ENCODE measurements around the gene F10.
A peak's percentile ranks its signal among the peaks of the same experiment; 100 is the strongest.

The F10 gene

GRCh38 chr13:113166681-113167080 lies 44.1 kb downstream of the F10 start:
- DNase-seq (ENCODE audit: low read depth in 1 of 2, low spot score in 1 of 2) = no peak

DNA sequence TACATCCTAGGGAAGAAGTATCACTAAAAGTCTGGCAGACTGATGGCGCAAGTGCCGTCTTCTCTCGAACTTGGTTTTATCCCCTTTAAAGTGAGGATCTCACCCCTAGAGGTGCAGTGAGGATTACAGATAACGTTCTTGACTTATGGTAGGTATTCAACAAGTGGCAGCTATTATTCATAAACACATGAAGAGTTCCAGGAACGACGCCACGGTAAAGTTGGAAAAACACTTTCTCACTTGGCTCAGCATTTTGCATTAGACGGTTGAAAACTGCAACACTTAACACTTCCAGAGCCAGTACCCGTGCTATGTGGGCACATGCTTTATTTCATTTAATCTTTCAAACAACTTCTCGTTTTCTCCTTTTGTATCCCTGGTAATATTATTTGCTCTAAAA lies 44.6 kb downstream of the F10 start:
- DNase-seq (ENCODE audit: low read depth in 1 of 2, low spot score in 1 of 2) = no peak

DNA sequence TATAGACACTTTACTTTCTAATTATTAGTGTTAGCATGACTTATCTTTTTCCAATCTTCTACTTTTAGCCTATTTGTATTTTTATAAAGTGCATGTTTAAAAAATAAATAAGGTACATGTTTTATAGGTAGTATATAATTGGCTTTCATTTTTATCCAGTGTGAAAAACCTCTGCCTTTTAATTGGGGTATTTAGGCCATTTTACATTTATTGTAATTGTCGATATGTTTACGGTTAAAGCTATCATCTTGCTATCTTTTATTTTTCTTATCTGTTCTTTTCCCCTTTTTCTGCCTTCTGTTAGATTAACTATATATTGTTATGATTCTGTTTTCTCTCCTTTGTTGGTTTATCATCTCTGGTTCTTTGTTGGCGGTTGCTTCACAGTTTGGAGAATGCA lies 45.0 kb downstream of the F10 start:
- DNase-seq (ENCODE audit: low read depth in 1 of 2, low spot score in 1 of 2) = no peak

GRCh38 chr13:113168211-113168610 lies 45.6 kb downstream of the F10 start:
- DNase-seq (ENCODE audit: low read depth in 1 of 2, low spot score in 1 of 2) = no peak

DNA sequence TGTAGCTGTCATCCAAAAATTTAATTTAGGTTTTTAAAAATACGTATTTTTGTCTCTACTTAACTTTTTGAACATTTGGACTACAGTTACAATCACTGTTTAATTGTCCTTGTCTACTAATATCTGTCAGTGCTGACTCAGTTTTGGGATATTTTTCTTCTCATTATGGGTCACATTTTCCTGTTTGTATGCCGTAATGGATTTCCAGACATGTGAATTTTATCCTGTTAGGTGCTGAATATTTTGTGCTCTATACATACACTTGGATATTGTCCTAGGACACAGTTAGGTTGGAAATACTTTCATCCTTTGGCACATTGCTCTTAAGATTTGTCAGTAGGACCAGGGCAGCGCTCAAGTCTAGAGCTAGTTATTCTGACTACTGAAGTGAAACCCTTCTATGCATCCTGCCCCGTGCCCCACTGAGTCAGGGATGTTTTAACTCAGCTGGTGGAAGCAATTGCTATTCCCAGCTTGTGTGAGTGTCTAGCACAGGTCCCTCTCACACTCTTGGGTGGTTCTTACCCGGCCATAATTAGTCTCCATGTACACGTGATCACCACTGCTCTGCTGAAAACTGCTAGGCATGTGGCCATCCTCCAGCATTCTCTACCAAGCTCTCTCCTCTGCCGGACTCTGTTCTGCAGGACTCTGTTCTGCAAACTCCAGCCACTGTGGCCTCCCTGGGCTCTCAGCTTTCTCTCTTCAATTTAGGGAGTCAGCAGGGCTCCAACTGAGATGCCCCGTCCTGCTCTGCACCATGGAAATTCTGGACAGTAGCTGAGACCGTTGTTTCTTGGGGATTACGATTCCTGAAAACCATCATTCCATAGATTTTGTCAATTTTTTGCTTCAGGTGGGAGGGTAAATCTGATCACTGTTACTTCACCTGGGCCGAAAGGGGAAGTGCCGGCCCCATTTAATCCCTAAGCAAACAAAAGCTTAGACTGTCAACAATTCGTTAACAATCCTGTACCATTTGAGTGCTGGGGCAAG lies 47.0 kb downstream of the F10 start:
- no peak for DNase-seq (ENCODE audit: low read depth in 1 of 2, low spot score in 1 of 2)

DNA sequence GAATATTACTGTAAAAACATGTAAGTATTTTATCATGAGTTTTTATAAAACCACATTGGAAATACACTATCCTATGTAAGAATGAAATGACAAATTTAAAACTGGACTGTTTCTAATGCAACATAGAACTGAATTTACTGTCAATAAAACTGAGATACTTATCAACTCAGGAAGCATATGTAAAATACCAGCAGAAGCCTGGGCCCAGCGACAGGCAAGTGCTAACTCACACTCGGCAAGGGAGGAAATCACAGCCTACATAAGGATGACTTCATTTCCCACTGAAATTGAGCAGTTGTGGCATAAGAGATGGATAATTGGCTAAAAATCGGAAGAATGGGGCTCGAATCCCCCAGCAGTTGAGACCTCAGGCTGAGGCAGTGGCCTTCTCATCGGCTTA lies 47.9 kb downstream of the F10 start:
- DNase-seq (ENCODE audit: low read depth in 1 of 2, low spot score in 1 of 2) = no peak

GRCh38 chr13:113171250-113172125 lies 48.9 kb downstream of the F10 start:
- DNase-seq (ENCODE audit: low read depth in 1 of 2, low spot score in 1 of 2) = no peak

GRCh38 chr13:113172419-113172926 lies 49.9 kb downstream of the F10 start:
- no peak for DNase-seq (ENCODE audit: low read depth in 1 of 2, low spot score in 1 of 2)

DNA sequence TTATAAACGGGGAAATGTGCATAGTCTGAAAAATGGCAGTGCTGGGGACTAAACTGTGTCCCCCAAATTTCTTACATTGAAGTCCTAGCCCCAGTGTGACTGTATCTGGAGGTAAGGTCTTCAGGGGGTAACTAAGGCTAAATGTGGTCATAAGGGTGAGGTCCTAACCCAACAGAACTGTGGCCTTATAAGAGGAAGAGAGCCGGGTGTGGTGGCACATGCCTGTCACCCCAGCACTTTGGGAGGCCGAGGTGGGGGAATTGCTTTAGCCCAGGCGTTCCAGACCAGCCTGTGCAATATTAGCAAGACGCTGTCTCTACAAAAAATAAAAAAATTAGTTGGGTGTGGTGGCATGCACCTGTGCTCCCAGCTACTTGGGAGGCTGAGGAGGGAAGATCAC lies 53.7 kb downstream of the F10 start:
- no peak for DNase-seq (ENCODE audit: low read depth in 1 of 2, low spot score in 1 of 2)

- no peak for DNase-seq (ENCODE audit: low read depth in 1 of 2, low spot score in 1 of 2)
Measured at GRCh38 chr13:113176822-113177221, 54.2 kb downstream of the F10 start.

- no peak for DNase-seq (ENCODE audit: low read depth in 1 of 2, low spot score in 1 of 2)
Measured at GRCh38 chr13:113178070-113178895, 55.7 kb downstream of the F10 start.

GRCh38 chr13:113178896-113179167 lies 56.2 kb downstream of the F10 start:
- no peak for DNase-seq (ENCODE audit: low read depth in 1 of 2, low spot score in 1 of 2)

- DNase-seq (ENCODE audit: low read depth in 1 of 2, low spot score in 1 of 2) = no peak
Measured at GRCh38 chr13:113179374-113180230, 57.0 kb downstream of the F10 start.

DNA sequence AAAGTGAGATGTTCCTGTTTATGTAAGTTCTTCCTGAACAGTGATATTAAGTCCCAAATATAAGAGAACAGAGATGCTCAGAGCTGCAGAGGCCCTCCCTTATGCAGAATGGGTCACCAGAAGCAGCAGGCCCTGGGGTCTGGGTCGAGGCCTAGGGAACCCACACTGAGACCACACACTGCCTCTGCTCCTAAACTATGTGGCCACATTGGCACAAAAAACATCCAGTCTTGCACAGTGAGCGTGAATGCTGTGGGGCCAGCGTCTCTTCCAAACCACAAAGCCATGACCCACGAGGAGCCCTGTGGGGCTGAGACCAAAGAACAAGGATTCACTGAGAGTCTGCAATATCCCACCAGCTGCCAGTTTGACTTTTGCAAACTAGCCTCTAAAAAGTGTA lies 59.4 kb downstream of the F10 start:
- DNase-seq (ENCODE audit: low read depth in 1 of 2, low spot score in 1 of 2) = no peak

DNA sequence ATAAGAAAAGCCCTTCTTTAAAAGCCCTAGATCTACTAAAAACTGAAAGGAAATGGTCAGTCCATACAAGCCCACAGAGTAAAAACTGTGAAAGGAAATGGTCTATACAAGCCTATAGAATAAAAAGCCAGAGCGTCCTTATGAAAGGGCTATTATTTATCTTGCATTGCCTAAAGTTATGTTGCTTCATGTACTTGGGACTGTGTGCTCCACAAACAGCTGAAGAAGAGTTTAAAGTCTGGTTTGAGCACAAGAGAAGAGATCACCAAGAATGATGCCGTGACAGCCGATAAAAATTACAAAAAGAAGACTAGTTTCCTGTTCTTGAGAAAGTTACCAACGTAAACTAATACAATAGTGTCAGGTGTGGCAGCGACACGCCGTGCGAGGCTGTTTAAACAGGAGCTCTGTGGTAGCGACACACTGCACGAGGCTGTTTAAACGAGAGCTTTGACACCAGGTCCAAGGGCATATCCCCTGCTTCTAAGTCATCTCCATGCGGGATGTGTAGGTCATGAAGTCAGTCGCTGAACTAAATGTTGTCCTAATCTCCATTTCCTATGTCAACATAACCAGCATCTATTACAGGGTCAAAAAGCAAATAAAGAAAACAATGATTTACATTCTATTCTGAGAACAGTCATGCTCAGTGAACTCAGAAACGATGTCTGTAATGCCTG lies 61.0 kb downstream of the F10 start:
- DNase-seq (ENCODE audit: low read depth in 1 of 2, low spot score in 1 of 2) = no peak

GRCh38 chr13:113184568-113185440 lies 62.2 kb downstream of the F10 start:
- DNase-seq (ENCODE audit: low read depth in 1 of 2, low spot score in 1 of 2) = no peak

DNA sequence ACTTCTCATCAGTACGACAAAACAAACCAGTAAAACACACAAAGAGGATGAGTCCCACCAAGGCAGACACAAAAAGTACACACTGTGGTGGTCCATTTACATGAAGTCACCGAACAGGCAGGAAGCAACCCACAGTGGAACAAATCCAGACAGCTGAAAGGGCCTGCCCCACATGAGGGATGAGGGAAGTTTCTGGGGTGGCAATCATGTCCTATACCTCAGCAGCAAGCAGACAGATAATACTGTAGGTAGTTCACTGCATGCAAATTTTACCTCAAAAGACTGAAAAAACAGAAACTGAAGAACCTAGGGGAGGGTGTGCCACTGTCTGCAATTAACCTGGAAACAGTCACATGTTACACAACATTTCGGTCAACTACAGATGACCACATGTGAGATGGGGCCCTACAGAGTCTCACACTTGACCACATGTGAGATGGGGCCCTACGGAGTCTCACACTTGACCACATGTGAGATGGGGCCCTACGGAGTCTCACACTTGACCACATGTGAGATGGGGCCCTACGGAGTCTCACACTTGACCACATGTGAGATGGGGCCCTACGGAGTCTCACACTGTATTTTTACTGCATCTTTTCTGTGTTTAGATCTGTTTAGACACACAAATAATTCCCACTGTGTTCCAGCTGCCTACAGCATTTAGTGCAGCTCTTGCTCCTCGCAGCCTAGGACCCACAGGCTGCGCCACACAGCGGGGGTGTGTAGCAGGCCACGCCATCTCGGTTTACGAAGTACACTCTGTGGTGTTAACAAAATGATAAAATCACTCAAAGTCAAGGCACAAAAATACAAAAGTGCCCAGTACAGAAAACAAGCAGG lies 63.7 kb downstream of the F10 start:
- DNase-seq (ENCODE audit: low read depth in 1 of 2, low spot score in 1 of 2) = no peak

GRCh38 chr13:113187263-113187669 lies 64.7 kb downstream of the F10 start:
- DNase-seq (ENCODE audit: low read depth in 1 of 2, low spot score in 1 of 2) = peak; percentile 30 to 66

Data from activated CD4-positive, alpha-beta T cell treated with anti-CD3 and anti-CD28 coated beads, Interleukin-2, amount 50 U/mL, for 24 hours (primary cell).